DND-41 (cell line): ENCODE data around the gene MEGF9.

ENCODE experiments used
- EZH2 ChIP-seq: IDR thresholded peaks from 3 replicates; pipeline ENCODE4 v1.6.1; 2012; ENCODE audit warnings: borderline replicate concordance, low read depth, mild to moderate bottlenecking, moderate library complexity, low read length, inconsistent platforms; ENCODE audit not compliant: severe bottlenecking
- TF ChIP-seq, protein P1 (sequence below): IDR thresholded peaks from 2 replicates; pipeline ENCODE4 v1.5.1; 2012; ENCODE audit warnings: borderline replicate concordance, low read length, moderate library complexity, mild to moderate bottlenecking; ENCODE audit not compliant: poor library complexity, severe bottlenecking; ENCODE audit errors: extremely low read depth

GRCh38 chr9:120681121-120681520, 33.1 kb downstream of the MEGF9 start:
- TF ChIP-seq, protein P1, sequence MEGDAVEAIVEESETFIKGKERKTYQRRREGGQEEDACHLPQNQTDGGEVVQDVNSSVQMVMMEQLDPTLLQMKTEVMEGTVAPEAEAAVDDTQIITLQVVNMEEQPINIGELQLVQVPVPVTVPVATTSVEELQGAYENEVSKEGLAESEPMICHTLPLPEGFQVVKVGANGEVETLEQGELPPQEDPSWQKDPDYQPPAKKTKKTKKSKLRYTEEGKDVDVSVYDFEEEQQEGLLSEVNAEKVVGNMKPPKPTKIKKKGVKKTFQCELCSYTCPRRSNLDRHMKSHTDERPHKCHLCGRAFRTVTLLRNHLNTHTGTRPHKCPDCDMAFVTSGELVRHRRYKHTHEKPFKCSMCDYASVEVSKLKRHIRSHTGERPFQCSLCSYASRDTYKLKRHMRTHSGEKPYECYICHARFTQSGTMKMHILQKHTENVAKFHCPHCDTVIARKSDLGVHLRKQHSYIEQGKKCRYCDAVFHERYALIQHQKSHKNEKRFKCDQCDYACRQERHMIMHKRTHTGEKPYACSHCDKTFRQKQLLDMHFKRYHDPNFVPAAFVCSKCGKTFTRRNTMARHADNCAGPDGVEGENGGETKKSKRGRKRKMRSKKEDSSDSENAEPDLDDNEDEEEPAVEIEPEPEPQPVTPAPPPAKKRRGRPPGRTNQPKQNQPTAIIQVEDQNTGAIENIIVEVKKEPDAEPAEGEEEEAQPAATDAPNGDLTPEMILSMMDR = no peak
- TF ChIP-seq EZH2 = no peak
